ENCODE measurements around the gene CASK. TPM values are rescaled to one million over a fixed set of nuclear protein-coding genes. Genes with fewer than 3 reads are reported as not detected.

Gene CASK
- total RNA-seq, 1 experiment from 2014 or later = 163 TPM

DNA sequence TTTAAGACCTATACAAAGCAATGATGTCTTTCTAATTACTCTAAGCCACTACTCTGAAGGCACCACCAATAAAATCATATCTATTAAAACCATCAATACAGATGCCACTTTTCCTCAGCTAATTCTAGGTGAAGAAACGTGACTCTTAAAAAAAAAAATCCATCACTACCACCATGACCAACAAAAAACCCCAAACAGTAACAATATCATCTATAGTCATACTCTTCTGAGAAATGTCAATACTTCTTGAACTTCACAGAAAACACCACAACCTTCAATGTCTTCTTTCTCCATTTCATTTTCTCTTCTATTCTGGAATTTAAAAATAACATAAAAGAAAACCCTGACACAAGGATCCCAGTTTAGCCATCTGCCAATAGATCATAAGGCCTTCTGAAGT lies 35.7 kb downstream of the CASK start:
- Mint-ChIP-seq H3K27me3 (ENCODE audit: insufficient read depth, unreplicated experiment) (no peaks in the 10 kb centered on the region), H3K36me3 (ENCODE audit: insufficient read depth, unreplicated experiment) (peaks cover under 1% of the 10 kb centered on the region), H3K4me1 (ENCODE audit: low read depth, unreplicated experiment) (no peaks in the 10 kb centered on the region), H3K27ac (ENCODE audit: unreplicated experiment) (no peak overlapping the region), H3K4me3 (ENCODE audit: unreplicated experiment) (no peak overlapping the region), H3K9me3 (ENCODE audit: unreplicated experiment) (no peaks in the 10 kb centered on the region)
- POLR2A ChIA-PET = no interaction called here
- H3K4me1 ChIP-seq = no peaks in the 10 kb centered on the region; the same call in 1 of the 2 replicates
- no peak for TF ChIP-seq CTCF (IDR thresholded peaks at IDR 0.05; ENCODE audit: insufficient read depth in 1 of 2, low read depth in 1 of 2, low read length in 1 of 2, severe bottlenecking in 1 of 2, unreplicated experiment in 1 of 2)
- no peaks in the 10 kb centered on the region for H3K9me3 ChIP-seq
- H3K4me3 ChIP-seq (ENCODE audit: low read depth, low read length) = no peak overlapping the region
- DNase-seq = no peak
- H3K27me3 ChIP-seq (replicated peaks; ENCODE audit: control insufficient read depth, insufficient read depth, low read length) = no peaks in the 10 kb centered on the region
- intact Hi-C loops (cut with micrococcal nuclease; ENCODE audit: unreplicated experiment) = no loop called here
- H3K36me3 ChIP-seq (ENCODE audit: control insufficient read depth, insufficient read depth, low read length) = no peaks in the 10 kb centered on the region
- CTCF ChIA-PET = no interaction called here
- no TSS peak for BruUV-seq (replicated peaks)

DNA sequence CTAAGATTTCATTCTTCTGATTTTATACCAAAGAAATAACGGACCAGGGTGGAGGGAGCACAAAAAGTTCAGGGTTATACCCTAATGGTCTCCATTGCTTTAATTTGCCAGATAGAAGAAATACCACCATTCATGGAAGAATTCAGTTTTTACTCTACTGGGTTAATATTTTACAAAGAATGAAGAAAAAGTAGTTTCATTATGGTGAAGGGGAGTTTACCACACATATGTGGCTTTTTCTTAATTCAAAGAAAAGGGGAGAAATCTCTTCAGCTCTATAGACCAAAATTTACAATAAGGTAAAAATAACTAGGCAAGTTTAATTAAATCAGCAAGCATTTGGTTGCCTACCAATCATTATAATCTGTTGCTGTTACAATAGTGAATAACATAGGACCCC lies 37.6 kb downstream of the CASK start:
- Histone ChIP-seq H3K36me3 (ENCODE audit: control insufficient read depth, insufficient read depth, low read length) (no peaks in the 10 kb centered on the region), H3K27me3 (replicated peaks; ENCODE audit: control insufficient read depth, insufficient read depth, low read length) (no peaks in the 10 kb centered on the region), H3K4me1 (no peaks in the 10 kb centered on the region; the same call in 1 of the 2 replicates), H3K4me3 (ENCODE audit: low read depth, low read length) (no peak overlapping the region), H3K9me3 (no peaks in the 10 kb centered on the region)
- BruUV-seq (replicated peaks) = no TSS peak
- H3K27me3 Mint-ChIP-seq (ENCODE audit: insufficient read depth, unreplicated experiment) = no peaks in the 10 kb centered on the region
- H3K27ac Mint-ChIP-seq (ENCODE audit: unreplicated experiment) = no peak overlapping the region
- no peaks in the 10 kb centered on the region for H3K9me3 Mint-ChIP-seq (ENCODE audit: unreplicated experiment)
- H3K36me3 Mint-ChIP-seq (ENCODE audit: insufficient read depth, unreplicated experiment) = peaks cover 5% of the 10 kb centered on the region
- ChIA-PET POLR2A (no interaction called here), CTCF (no interaction called here)
- H3K4me1 Mint-ChIP-seq (ENCODE audit: low read depth, unreplicated experiment) = no peaks in the 10 kb centered on the region
- no peak overlapping the region for H3K4me3 Mint-ChIP-seq (ENCODE audit: unreplicated experiment)
- DNase-seq = no peak
- no peak for TF ChIP-seq CTCF (IDR thresholded peaks at IDR 0.05; ENCODE audit: insufficient read depth in 1 of 2, low read depth in 1 of 2, low read length in 1 of 2, severe bottlenecking in 1 of 2, unreplicated experiment in 1 of 2)
- intact Hi-C loops (cut with micrococcal nuclease; ENCODE audit: unreplicated experiment) = no loop called here

- Mint-ChIP-seq H3K4me1 (ENCODE audit: low read depth, unreplicated experiment) (peaks cover 6% of the 10 kb centered on the region), H3K27me3 (ENCODE audit: insufficient read depth, unreplicated experiment) (no peaks in the 10 kb centered on the region), H3K9me3 (ENCODE audit: unreplicated experiment) (no peaks in the 10 kb centered on the region), H3K36me3 (ENCODE audit: insufficient read depth, unreplicated experiment) (peaks cover 6% of the 10 kb centered on the region), H3K27ac (ENCODE audit: unreplicated experiment) (no peak overlapping the region), H3K4me3 (ENCODE audit: unreplicated experiment) (no peak overlapping the region)
- Histone ChIP-seq H3K4me1 (peaks cover 5% of the 10 kb centered on the region; the same call in 1 of the 2 replicates), H3K9me3 (no peaks in the 10 kb centered on the region), H3K4me3 (ENCODE audit: low read depth, low read length) (no peak overlapping the region), H3K36me3 (ENCODE audit: control insufficient read depth, insufficient read depth, low read length) (no peaks in the 10 kb centered on the region), H3K27me3 (replicated peaks; ENCODE audit: control insufficient read depth, insufficient read depth, low read length) (no peaks in the 10 kb centered on the region)
- TF ChIP-seq CTCF (IDR thresholded peaks at IDR 0.05; ENCODE audit: insufficient read depth in 1 of 2, low read depth in 1 of 2, low read length in 1 of 2, severe bottlenecking in 1 of 2, unreplicated experiment in 1 of 2) = no peak
- CTCF ChIA-PET = no interaction called here
- intact Hi-C loops (cut with micrococcal nuclease; ENCODE audit: unreplicated experiment) = no loop called here
- POLR2A ChIA-PET = no interaction called here
- no TSS peak for BruUV-seq (replicated peaks)
- no peak for DNase-seq
Measured at GRCh38 chrX:41881166-41881565, 42.2 kb downstream of the CASK start.
